GM08714 (cell line): ENCODE measurements around the gene ACOT2.
"Not testable (repeated sequence)": the region's sequence is repeated elsewhere in the genome, so short reads cannot be mapped to it uniquely, and the experiment has no call there.

Experiments used
- H3K4me3 ChIP-seq: fragments of 200-500 bp; sonication (Bioruptor generic); 2 replicates; pipeline ENCODE4 v1.5.1; 2014; ENCODE audit warnings: mild to moderate bottlenecking, low read length, inconsistent platforms
- ZNF274 ChIP-seq: IDR thresholded peaks from 2 replicates; pipeline ENCODE4 v1.6.1; 2012; ENCODE audit warnings: mild to moderate bottlenecking, low read depth, low read length

The ACOT2 gene, protein sequence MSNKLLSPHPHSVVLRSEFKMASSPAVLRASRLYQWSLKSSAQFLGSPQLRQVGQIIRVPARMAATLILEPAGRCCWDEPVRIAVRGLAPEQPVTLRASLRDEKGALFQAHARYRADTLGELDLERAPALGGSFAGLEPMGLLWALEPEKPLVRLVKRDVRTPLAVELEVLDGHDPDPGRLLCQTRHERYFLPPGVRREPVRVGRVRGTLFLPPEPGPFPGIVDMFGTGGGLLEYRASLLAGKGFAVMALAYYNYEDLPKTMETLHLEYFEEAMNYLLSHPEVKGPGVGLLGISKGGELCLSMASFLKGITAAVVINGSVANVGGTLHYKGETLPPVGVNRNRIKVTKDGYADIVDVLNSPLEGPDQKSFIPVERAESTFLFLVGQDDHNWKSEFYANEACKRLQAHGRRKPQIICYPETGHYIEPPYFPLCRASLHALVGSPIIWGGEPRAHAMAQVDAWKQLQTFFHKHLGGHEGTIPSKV

DNA sequence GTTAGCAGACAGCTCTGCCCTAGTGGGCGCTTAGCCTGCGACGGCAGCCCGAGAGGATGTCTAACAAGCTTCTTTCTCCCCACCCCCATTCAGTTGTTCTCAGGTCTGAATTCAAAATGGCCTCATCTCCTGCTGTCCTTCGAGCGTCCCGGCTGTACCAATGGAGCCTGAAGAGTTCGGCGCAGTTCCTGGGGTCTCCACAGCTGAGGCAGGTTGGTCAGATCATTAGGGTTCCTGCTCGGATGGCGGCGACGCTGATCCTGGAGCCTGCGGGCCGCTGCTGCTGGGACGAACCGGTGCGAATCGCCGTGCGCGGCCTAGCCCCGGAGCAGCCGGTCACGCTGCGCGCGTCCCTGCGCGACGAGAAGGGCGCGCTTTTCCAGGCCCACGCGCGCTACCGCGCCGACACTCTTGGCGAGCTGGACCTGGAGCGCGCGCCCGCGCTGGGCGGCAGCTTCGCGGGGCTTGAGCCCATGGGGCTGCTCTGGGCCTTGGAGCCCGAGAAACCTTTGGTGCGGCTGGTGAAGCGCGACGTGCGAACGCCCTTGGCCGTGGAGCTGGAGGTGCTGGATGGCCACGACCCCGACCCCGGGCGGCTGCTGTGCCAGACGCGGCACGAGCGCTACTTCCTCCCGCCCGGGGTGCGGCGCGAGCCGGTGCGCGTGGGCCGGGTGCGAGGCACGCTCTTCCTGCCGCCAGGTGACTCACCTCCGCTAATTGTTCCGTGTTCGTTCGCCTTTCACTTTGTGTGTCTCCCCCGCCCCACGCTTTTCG lies at the start of gene ACOT2:
Gene ACOT2 (plus strand): TSS at position 29 of the 774 bp plus-strand sequence. CDS start 28 bp downstream, at position 57.
- peak within 1 kb of the TSS; percentile 93 for H3K4me3 ChIP-seq

DNA sequence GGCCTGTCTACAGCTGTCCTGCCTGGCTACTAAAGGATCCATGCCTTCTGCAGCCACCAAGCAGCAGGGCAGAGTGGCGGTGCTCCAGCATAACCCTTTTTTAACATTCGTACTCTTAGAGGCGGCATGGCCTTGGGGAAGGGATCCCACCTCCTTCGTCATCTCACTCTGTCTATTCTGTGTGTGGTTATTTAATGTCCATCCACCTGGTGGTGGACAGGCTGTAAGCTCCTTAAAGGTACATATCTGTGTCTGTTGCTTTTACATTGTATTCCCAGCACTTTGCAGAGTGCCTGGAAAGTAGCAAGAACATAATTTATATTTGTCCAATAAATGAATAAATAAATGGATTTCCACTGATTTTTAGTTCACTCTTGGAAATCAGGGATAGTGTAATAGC lies 47.8 kb upstream of the ACOT2 start:
- no peak for TF ChIP-seq ZNF274
- H3K4me3 ChIP-seq = no peak overlapping the region

DNA sequence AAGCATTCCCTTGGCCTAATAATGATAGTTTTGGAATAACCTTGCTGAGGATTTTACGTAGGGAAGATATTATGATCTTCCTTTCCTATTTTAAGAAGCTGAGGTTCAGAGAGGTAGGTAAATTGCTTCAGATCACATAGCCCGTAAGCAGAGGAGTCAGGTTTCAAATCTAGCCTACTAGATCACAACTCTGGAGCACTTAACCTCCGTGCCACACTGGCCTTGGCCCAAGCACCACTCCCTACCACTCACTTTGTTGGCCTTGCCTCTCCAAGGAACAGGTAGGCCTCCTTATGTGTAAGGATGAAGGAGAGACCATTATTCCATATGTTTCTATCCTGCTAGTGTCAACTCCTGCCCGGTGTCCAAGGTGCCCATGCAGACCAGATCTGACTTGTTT lies 44.5 kb upstream of the ACOT2 start:
- no peak for TF ChIP-seq ZNF274
- no peak overlapping the region for H3K4me3 ChIP-seq

DNA sequence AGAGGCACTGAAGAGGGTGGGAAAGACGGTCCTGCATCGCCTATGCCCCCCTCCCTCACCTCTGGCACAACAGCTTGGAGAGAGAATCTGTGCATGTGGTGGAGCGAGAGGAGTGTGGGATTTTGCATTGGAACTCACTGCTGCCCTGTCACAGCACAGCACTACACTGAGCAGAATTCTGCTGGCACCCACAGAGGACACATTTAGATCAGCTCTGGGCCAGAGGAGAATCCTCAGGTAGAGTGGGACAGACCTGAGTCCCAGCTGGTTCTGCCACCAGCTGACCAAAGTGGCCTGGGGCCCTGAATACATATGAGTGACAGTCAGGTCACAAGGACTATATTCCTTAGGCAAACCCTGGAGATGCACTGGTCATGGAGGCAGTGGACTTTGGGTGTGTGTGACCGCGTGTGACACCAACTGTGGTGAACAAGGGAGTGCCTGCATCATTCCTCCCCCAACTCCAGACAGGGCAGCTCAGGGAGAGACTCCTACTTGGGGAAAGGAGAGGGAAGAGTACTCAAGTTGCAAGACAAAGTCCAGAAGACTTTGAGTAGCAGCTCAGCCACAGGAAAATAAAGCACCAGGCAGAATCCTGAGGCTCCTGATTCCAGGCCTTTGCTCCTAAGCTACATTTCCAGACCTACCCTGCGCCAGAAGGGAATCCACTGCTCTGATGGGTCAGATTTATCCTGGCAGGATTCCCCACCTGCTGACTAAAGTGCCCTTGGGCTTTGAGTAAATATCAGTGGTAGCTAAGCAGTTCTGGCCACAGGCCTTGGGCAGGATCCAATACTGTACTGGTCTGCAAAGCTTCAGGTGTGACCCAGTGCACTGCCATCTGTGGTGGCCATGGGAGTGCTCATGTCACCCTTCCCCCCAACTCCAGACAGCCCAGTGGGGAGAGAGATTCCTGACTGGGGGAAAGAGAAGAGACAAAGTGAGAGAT lies 42.7 kb upstream of the ACOT2 start:
- H3K4me3 ChIP-seq = no peak overlapping the region
- TF ChIP-seq ZNF274 = no peak

DNA sequence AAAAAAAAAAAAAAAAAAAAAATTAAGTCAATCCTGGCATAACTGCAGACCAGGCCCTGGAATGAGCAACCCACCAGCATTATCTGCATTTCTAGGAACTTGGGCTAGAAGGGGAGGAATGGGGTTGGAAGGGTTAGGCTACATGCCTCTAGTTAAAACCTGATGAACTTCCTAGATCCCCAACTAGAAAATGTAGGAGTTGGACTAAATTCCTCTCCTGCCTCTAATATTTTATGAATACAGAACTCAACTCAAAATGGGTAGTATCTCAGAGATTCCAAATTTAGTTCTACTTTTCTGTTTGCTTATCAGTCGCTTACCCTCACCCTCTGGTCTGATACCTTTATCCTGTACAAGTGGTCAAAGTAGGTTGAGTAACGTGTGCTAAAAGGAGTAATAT lies 39.7 kb upstream of the ACOT2 start:
- H3K4me3 ChIP-seq = not testable (repeated sequence)

DNA sequence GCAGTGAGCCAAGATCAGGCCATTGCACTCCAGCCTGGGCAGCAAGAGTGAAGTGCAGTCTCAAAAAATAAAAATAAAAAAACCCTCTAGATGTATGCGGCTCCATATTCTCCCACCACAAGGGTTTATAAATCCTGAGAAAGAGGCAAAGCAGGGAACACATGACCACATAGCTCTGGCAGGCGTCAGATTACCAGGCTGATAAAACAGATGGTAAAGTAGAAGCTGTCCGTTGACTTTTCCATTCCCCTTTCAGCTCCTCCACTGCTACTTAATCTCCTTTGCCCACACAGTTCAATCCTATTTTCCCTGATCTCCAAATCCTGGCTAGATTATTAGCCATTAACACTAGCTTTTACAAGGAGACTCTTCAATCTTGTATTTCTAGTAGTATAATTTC lies 37.0 kb upstream of the ACOT2 start:
- H3K4me3 ChIP-seq = not testable (repeated sequence)

DNA sequence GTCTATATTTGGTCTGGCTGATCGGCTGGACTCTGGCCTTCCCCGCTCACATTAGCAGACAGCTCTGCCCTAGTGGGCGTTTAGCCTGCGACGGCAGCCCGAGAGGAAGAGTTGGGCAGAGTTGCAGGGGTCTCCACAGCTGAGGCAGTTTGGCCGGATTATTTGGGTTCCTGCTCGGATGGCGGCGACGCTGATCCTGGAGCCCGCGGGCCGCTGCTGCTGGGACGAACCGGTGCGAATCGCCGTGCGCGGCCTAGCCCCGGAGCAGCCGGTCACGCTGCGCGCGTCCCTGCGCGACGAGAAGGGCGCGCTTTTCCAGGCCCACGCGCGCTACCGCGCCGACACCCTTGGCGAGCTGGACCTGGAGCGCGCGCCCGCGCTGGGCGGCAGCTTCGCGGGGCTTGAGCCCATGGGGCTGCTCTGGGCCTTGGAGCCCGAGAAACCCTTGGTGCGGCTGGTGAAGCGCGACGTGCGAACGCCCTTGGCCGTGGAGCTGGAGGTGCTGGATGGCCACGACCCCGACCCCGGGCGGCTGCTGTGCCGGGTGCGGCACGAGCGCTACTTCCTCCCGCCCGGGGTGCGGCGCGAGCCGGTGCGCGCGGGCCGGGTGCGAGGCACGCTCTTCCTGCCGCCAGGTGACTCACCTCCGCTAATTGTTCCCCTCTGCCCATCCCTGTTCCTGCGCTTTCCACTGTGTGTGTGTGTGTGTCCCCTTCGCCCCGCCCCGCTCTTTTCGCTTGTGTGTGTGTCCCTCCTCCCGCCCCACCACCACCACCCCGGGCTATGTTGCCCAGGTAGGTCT lies 31.6 kb upstream of the ACOT2 start:
- H3K4me3 ChIP-seq = not testable (repeated sequence)

DNA sequence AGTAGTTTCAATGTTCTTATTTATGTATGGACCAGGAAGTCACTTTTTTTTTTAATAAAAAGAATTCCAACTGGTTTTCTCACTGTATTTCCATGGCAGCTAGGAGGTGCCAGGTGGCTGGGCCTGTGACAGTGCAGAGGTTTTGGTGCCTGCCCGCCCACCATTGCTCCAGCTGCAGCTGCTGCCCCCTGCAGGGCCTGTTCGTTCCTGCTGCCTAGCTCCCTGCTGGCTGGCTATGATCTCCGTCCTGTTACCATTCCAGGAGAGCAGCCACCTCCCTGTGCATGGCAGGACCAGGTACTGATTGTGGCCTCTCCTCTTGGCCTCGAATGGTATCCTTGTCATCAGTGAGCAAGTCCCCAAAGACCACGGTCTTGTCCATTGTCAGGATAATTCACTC lies 30.0 kb upstream of the ACOT2 start:
- H3K4me3 ChIP-seq = not testable (repeated sequence)

DNA sequence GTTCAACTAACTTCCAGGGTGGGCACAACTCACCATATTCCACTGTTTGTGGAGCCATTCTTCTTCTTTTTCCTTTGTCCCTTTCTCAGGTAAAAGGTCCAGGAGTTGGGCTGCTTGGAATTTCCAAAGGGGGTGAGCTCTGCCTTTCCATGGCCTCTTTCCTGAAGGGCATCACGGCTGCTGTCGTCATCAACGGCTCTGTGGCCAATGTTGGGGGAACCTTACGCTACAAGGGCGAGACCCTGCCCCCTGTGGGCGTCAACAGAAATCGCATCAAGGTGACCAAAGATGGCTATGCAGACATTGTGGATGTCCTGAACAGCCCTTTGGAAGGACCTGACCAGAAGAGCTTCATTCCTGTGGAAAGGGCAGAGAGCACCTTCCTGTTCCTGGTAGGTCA lies 26.1 kb upstream of the ACOT2 start:
- not testable (repeated sequence) for H3K4me3 ChIP-seq

DNA sequence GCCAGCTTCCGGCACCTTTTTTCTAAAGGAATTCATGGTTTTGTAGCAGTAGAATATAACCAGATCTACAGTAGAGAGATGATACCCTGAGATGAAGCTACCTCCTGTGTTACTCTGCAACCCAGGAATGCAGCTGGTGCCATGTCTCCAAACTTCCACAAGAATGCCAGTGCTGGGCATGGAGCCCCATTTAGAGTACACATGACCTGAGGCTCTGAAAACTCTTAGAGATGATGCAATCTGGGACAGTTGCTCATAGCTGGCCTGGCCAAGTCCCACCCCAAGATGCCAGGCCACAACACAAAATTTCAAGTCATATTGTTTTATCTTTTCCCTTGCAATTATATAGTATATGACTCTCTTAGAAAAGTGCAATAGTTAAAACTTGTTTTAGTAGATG lies 23.7 kb upstream of the ACOT2 start:
- not testable (repeated sequence) for H3K4me3 ChIP-seq

DNA sequence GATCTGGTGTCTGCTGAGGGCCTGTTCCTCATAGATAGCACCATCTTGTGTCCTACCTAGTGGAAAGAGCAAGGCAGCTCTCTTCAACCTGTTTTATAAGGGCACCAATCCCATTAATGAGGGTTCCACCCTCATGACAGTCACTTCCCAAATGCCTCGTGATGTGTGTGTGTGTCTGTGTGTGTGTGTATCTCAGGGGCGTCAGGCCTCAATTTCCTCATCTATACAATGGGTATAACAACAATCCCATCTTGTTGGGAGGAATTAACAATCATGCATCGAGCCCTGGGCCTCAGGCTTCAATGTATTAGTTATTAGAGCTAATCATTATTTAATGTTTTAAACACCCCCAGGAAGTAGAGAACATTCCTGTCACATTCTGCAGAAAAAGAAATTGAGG lies 19.9 kb upstream of the ACOT2 start:
- not testable (repeated sequence) for H3K4me3 ChIP-seq

DNA sequence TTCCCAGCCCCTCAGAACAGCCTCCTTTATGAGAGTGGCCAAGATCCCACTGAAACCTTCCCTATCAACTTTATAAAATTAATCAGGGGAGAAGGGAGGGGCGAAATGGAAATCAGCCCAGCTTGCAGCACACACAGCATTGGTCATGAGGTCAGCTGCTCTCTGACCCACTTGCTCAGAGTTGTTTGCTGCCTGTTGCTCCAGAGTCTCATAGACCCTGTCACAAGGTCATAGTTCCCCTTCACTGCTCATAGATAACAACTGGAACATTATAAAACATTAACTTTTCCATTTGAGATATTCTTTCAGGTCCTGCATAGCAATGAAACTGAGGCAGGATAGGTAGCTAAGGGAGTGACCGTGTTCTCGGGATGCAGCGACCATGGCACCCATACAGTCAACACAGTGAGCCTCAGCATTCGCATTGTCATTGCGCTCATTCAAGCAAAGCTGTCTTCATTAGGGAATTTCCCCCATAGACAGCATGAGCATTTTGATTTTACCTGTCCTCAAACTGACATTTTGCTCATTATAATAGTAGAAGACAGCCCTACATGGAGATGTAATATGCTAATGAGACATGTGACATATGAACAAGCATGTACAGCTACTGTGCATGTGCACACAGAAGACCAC lies 19.0 kb upstream of the ACOT2 start:
- H3K4me3 ChIP-seq = not testable (repeated sequence)

DNA sequence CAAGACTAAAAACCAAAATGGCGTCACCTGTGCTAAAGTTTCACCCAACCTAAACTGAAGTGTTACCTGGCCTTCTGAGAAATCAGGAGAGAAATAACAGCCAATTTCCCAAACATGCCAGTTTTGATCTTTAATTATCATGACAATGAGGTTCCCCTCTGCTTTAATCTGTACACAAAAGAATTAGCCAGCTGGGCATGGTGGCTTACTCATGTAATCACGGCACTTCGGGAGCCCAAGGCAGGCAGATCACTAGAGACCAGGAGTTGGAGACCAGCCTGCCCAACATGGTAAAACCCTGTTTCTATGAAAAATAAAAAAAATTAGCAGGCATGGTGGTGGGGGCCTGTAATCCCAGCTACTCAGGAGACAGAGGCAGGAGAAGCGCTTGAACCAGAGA lies 15.2 kb upstream of the ACOT2 start:
- H3K4me3 ChIP-seq = no peak overlapping the region
- no peak for TF ChIP-seq ZNF274

DNA sequence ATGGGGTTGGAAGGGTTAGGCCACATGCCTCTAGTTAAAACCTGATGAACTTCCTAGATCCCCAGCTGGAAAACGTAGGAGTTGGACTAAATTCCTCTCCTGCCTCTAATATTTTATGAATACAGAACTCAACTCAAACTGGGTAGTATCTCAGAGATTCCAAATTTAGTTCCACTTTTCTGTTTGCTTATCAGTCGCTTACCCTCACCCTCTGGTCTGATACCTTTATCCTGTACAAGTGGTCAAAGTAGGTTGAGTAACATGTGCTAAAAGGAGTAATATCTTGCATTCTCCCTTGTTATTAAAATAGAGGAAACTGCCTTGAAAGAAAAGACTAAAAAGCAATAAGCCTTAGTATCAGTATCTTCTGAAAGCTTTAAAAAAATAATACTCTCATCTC lies 11.8 kb upstream of the ACOT2 start:
- H3K4me3 ChIP-seq = not testable (repeated sequence)

DNA sequence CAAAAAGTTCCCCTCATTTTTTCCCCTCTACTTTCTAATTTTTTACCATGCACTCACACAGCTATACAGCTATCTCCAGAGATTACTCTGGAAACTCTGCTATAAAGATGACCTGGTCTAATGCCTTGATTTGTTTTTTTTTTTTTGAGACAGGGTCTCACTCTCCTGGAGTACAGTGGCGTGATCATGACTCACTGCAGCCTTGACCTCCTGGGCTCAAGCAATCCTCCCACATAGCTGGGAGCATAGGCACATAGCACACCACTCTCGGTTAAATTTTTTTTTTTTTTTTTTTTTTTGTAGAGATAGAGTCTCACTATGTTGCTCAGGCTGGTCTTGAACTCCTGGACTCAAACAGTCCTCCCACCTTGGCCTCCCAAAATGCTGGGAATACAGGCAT lies 10.8 kb upstream of the ACOT2 start:
- not testable (repeated sequence) for H3K4me3 ChIP-seq

DNA sequence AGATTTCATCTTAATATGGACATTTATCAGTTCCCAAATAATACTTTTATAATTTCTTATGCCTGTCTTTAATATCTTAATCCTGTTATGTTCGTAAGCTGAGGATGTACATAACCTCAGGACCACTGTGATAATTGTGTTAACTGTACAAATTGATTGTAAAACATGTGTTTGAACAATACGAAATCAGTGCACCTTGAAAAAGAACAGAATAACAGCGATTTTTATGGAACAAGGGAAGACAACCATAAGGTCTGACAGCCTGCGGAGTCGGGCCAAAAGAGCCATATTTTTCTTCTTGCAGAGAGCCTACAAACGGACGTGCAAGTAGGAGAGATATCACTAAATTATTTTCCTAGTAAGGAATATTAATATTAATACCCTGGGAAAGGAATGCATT lies 6.8 kb upstream of the ACOT2 start:
- H3K4me3 ChIP-seq = not testable (repeated sequence)

DNA sequence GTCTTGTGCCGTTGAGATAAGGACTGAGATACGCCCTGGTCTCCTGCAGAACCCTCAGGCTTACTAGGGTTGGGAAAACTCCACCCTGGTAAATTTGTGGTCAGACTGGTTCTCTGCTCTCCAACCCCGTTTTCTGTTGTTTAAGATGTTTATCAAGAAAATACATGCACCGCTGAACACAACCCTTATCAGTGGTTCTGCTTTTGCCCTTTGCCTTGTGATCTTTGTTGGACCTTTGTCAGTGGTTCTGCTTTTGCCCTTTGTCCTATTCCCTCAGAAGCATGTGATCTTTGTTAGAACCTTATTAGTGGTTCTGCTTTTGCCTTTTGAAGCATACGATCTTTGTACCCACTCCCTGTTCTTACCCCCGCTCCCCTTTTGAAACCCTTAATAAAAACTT lies 6.3 kb upstream of the ACOT2 start:
- H3K4me3 ChIP-seq = not testable (repeated sequence)

DNA sequence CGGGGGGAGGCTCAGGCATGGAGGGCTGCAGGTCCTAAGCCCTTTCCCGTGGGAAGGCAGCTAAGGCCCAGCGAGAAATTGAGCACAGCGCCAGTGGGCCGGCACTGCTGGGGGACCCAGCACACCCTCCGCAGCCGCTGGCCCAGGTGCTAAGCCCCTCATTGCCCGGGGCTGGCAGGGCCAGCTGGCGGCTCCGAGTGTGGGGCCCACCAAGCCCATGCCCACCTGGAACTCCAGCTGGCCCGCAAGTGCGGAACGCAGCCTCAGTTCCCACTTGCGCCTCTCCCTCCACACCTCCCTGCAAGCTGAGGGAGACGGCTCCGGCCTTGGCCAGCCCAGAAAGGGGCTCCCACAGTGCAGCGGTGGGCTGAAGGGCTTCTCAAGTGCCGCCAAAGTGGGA lies 2.6 kb upstream of the ACOT2 start:
- not testable (repeated sequence) for H3K4me3 ChIP-seq

DNA sequence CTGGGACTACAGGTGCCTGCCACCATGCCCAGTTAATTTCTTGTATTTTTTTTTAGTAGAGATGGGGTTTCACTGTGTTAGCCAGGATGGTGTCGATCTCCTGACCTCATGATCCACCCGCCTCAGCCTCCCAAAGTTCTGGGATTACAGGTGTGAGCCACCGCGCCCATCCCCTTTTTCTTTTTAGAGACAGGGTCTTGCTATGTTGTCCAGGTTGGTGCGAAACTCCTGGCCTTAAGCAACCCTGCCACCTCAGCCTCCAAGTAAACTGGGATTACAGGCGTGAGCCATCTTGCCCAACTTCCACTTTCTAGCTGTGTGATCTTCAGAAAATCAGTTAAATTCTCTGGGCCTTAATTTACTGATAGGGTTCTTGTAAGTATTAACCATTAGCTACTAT lies 2.1 kb upstream of the ACOT2 start:
- H3K4me3 ChIP-seq = not testable (repeated sequence)
